ENCODE results near the gene TRMT1.

The TRMT1 gene

DNA sequence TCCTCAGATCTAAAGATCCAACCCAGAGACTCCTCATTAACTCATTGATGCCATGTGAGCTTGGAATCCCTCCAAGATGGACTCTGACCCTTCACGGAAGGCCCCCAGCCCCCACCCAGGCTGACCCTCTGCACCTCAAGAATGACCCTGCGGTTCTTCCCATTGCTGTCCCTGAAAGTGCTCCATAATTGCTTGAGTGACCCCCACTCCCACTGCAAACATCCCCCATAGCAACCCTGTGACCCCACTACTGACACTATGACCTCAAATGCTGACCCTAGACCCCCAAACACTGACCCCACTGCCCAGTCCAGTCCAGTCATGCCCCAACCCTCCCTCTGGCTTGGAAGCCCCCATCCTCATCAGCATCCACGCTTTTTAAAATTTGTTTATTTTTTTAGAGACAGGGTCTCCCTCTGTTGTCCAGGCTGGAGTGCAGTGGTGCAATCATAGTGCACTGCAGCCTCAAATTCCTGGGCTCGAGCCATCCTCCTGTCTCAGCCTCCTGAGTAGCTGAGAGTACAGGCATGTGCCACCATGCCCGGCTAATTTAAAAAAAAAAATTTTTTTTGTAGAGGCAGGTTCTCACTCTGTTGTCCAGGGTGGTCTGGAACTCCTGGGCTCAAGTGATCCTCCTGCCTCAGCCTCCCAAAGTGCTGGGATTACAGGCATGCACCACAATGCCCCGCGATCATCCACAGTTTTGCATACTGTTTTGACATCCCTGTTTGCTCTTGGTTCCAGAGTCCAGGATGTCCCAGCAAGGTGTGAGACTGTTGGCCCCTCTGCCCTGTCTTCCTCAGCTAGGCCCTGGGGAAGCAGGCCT is 14.7 kb downstream of the TRMT1 start:
- no peak for DNase-seq

DNA sequence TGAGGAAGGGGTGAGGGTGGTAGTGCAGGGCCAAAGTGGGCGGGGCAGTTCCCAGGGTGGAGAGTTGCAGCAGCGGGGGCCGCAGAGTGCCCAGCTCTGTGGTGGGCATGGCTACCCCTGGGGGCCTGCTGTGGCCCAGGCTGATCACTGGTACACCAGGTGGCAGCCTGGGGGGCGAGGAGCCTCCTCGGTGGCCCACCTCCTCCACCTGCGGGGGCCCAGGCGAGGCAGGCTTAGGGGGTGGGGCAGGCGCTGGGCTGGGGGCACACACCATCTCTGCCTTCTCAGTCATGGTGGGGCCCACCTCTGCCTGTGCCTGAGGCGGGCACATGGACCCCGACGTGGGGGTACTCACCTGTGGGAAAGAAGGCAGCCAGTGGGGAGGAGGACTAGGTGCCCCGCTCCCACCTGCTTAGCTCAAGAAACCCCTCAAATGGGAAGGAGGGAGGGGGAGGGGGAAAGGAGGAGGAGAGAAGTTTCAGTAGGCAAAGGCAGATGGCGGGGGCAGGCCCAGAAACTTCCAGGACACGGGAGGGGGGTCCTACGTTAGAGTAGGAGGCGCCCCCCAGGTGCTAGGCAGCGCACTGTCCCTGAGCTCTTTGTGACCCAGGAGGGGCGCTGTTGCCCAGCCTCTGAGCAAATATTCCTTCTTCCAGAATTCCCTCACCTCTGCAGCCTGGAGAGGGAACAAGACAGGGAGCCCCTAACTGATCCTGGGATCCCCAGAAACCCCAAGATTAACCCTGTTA is 15.5 kb downstream of the TRMT1 start:
- DNase-seq, result peak; percentile 59

GRCh38 chr19:13100031-13100588 is 16.4 kb downstream of the TRMT1 start:
- DNase-seq, result no peak

DNA sequence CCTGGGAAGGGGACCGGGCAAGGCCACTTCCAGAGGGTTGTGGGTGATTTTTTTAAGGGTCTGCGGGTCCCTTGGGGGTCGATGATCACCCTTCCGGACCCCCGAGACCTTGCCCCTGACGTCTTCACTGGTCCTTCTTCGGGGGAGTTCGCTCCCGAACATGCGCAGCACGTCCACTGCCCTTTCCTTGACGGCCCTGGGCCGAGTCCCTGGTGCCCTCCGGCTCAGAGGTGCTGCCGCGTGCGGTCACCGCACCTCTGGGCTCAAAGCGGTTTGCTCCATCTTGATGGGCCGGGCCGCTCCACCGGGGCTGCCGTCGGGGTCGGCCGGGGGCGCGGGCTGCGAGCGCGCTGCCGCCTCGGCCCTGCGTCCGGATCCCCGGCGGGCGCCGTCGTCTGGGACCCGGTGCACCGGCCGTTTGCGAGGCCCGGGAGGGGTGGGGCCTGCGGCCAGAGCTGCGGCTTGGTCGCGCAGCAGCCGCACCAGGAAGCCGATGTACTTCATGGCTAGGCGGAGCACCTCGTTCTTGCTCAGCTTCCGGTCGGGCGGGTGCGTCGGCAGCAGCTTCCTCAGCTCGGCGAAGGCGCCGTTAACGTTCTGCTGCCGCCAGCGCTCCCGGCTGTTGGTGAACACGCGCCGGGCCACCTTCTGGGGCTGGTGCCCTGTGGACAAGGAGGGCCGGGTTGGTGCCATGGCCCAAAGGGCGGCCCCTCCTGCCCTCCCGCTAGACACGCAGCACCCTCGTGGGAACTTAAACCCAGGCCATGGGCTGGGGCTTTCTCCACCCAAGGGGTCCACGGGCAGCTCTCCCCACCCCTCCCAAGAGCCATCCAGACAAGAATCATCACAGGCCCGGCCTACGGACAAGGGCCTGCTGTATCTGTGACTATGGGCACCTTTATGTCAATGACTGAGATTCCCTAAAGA is 17.2 kb downstream of the TRMT1 start:
- peak; percentile 37 for DNase-seq

DNA sequence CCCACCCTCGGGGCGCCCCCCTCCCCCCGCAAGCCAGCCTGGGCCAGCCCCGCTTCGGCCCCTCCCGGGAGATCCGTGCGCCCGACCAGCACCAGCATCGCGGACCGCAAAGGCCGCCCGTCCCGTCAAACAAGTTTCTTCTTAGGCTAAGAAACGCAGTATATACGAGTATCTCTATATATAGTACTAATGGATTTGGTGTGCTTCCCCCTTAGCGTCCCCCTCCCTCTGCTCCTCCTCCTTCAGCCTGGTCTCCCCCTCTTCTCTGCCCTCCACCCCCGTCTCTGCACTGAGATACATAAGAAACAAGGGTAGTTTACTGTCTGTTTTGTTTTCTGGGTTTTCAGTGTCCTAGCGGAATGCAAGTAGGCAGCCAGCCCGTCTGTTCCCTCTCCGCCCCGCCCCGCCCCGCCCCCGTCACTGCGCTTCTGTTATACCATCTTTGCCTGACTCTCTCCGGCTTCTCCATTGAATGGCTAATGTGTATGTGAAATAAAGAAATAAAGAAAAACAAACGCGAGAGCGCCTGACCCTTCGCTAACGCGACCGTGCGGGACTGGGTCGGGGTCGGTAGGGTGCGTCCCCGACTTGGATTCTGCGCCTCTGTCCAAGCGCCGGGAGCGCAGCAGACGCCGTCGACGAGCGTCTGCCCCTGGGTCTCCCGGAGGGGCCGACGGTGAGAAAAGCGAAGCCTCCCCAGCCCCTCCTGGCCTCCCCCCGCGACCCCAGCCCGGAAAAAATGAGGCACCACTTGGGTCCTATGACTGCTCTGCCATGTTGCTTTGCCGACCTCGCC is 18.1 kb downstream of the TRMT1 start:
- peak; percentile 48 for DNase-seq

GRCh38 chr19:13097463-13098258 is 18.9 kb downstream of the TRMT1 start:
- no peak for DNase-seq

GRCh38 chr19:13097033-13097462 is 19.5 kb downstream of the TRMT1 start:
- DNase-seq, result no peak

GRCh38 chr19:13095934-13096927 is 20.3 kb downstream of the TRMT1 start:
- DNase-seq, result peak; percentile 75

DNA sequence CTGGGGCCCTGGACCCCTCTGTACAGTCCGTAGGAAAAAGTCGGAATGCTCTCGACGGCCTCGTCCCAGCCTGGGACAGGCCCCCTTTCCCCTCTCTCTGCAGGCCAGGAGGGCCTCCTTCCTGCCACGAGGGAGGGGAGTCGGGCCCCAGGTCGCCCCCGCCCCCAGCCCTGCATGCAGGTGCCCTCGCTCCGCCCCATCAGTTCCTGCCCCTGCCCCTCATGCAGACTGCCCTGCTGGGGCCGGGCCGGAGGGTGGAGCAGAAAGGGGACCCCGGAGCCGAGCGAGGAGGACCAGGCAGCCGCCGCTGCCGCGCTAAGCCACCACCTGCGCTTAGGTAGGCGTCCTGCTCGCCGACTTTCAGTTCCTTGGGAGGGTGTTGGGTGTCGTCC is 21.2 kb downstream of the TRMT1 start:
- DNase-seq, result peak; percentile 45

GRCh38 chr19:13094771-13095392 is 21.7 kb downstream of the TRMT1 start:
- DNase-seq, result peak; percentile 83

DNA sequence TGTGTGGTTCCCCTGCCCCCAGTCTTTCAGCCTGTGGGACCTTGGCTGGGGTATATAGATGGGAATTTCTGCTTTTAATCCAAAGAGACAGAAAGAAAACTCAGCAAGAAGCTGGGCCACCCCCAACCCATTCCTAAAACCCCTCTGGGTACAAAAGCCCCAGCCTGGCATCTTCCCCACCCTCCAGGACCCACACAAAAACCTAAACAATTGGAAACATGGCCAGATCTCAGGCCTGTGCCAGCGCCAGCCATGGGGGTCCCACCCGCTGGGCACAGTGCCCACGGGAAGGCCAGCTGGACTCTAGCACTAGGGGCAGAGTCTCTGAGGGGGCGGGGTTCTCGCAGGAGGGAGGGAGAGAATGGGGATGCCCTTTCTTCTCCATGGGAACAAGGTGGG is 22.4 kb downstream of the TRMT1 start:
- DNase-seq, result no peak

DNA sequence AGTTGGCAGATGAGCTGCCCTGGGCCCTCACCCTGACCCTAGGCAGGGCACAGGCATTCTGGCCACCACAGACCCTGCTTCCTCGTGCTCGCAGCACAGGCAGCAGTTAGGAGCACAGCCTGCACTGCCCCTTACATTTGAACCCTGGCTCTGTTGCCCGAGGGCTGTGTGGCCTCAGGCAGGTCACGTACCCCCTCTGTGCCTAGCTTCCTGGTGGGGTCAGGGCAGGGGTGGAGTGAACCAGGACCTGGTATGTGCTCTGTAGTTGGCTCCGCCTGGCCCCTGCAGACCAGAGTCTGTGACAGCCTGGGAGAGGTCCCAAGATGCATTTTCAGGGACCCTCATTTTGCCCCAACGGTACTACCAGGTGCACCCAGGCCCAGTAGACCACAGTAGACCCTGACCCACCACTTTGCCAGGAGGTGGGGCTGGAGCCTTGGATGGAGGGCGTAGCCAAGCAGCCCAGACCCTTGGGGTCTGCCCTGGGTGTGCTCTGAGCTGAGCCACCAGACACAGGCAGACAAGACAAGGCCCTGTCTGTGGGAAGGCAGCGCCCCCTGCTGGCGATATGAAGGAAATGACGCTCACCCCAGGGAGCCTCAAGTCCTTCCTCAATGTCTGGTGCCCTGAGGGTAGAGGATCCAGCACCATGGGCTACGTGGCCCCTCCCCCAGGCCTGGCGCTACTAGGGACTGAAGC is 23.0 kb downstream of the TRMT1 start:
- peak; percentile 97 for DNase-seq

DNA sequence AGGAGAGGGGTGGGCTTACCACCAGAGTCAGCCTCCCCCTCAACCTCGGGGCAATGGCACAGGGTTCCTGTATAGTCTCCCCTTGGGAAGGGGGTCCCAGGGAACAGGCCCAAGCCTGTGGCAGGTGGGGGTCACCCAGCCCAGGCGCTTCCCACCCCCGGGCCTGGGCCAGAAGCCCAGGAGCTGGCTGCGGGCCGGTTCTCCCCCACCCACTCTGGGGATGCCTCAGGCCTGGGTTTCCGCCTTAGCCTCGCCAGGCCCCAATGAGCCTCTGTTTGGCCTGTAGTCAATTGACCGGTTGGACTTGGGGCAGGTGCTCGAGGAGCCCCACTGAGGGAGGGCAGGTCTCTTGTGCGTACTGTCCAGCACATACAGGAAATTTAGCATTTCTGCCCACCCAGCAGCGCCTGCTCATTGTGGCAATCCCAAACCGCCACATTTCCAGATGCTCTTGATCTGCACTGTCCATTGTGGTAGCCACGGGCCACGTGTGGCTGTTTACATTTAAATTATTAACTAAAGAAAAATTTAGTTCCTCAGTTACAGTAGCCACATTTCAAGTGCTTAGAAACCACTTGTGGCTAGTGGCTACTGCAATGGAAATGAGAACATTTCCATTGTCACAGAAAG is 23.8 kb downstream of the TRMT1 start:
- DNase-seq, result no peak

DNA sequence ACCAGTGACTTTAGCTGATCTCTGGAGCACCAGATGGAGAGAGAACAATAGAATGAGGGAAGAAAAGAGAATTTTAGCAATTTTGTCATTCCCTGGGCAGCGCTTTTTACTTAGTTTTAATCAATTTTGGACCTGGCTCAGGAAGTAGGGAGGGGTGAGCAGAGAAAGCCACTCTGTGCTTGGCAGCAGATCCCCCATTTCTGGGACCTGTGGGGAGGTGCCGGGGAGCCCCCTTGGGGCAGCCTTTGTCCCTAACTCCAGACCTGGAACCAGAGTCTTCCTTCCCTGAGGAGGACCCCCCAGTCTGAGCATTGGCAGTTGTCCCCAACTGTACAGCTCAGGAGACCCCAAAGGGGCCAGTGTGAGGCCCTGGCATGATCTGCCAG is 24.4 kb downstream of the TRMT1 start:
- no peak for DNase-seq

DNA sequence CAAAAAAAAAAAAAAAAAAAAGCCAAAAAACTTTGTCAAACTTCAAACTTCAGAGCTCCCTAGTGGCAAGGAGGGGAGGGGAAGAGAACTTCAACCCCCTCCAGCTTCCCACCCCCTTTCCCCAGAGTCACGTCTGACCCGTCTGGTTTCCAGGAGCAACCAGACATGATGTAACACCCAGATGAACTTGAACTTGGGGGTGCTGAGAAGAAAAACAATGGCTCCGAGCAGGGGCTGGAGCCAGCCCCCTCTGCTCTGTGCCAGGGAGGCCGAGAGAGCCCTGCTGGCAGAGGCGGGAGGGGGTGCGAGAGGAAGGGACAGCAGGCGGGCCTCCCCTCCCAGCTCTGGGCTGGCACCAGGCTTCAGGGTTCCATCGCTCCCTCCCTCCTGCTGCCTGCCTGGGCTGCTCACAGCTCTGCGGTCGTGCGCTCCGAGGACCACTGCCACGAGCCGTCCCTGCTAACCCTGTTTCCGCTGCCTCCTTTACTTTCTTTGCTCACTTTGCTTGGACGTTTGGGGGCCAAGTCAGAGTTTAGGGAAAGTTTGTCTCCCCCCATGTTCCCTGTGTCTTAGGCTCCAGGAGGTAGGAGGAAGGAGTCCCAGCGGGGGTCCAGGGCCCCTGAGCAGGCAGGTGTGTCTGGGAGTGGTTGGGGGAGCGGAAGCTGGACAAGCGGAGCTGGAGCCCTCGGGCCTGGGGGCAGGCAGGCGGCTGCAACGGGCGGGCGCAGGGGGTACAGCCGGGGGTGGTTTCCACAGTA is 25.0 kb downstream of the TRMT1 start:
- peak; percentile 38 for DNase-seq

- DNase-seq, result peak; percentile 97
These were observed 25.9 kb downstream of the TRMT1 start for GRCh38 chr19:13090511-13091231.
